HepG2 (cell line): ENCODE results near the gene ROBO2. TPM values are rescaled to one million over a fixed set of nuclear protein-coding genes. Genes with fewer than 3 reads are reported as not detected.

Experiments
- ATAC-seq: fragments of 200-7000 bp; cut with Tn5 transposase; 3 replicates; pipeline ENCODE4 v1.9.1; 2020; ENCODE audit warnings: mild to moderate bottlenecking, moderate library complexity
- BruUV-seq: library from RNA; stranded (reverse); fragments of 400-500 nt; replicated peaks from 2 replicates; lab custom pipeline; 2021; lab: Mats Ljungman, UMichigan
- CTCF ChIA-PET: fragments of 300-600 bp; formaldehyde crosslinking; extraction: SDS; loops from one replicate; lab custom pipeline; 2021; ENCODE audit warnings: low total read pairs, inconsistent platforms, low intra/inter-chr PET ratio; lab: Yijun Ruan, JAX
- POLR2A ChIA-PET: fragments of 350-600 bp; sonication (Branson Sonifier 250); formaldehyde crosslinking; loops from one replicate; lab custom pipeline; 2020; ENCODE audit warnings: antibody characterized with exemption, inconsistent platforms; lab: Yijun Ruan, JAX
- DNase-seq: peaks from one replicate; pipeline ENCODE4 v3.0.0-alpha.2; 2015; ENCODE audit warnings: low spot score
- FAIRE-seq: peaks from 3 replicates; lab custom pipeline; 2011; peaks lifted over from hg19 to GRCh38; lab: Jason Lieb, UNC
- H2AFZ ChIP-seq: one replicate; pipeline ENCODE4 v1.6.1; 2011; ENCODE audit warnings: low read length, inconsistent platforms
- H3K27ac ChIP-seq: fragments of 300-600 bp; 3 replicates; pipeline ENCODE4 v1.8.0; 2011; ENCODE audit warnings: mixed run types, mild to moderate bottlenecking, mixed read lengths, low read length, inconsistent platforms; ENCODE audit not compliant: insufficient read depth; ENCODE audit errors: extremely low read length
- H3K27me3 ChIP-seq, 2 experiments: fragments of 200-600 bp in 1 of 2; 2 replicates in 1 of 2; 3 replicates in 1 of 2; pipeline versions ENCODE4 v1.6.0 to v1.8.0; 2011; ENCODE audit warnings: low read length in 2 of 2, mild to moderate bottlenecking in 2 of 2, moderate library complexity in 2 of 2, inconsistent platforms in 1 of 2; ENCODE audit not compliant: insufficient read depth in 2 of 2, control insufficient read depth in 1 of 2
- H3K36me3 ChIP-seq, 2 experiments: fragments of 200-600 bp in 1 of 2; replicated peaks in 1 of 2; 2 replicates in 1 of 2; 3 replicates in 1 of 2; pipeline versions ENCODE4 v1.5.1 to v1.8.0; 2011; ENCODE audit warnings: low read length in 2 of 2, inconsistent platforms in 1 of 2; ENCODE audit not compliant: insufficient read depth in 2 of 2, control insufficient read depth in 1 of 2
- H3K4me1 ChIP-seq: 2 replicates; pipeline ENCODE4 v1.5.1; 2012; ENCODE audit warnings: low read length, inconsistent platforms; ENCODE audit not compliant: insufficient read depth
- H3K4me2 ChIP-seq: 2 replicates; pipeline ENCODE4 v1.6.0; 2011; ENCODE audit warnings: low read depth, low read length, inconsistent platforms
- H3K4me3 ChIP-seq, 3 experiments: fragments of 200-600 bp in 1 of 3; sonication (generic), shearing (Covaris generic) in 1 of 3; replicated peaks in 1 of 3; 2 replicates each; pipeline ENCODE4 v1.5.1; 2011 to 2016; ENCODE audit warnings: low read length in 3 of 3, inconsistent platforms in 2 of 3, low read depth in 2 of 3, mild to moderate bottlenecking in 2 of 3, control low read depth in 1 of 3, mixed read lengths in 1 of 3; ENCODE audit not compliant: insufficient read depth in 1 of 3
- H3K79me2 ChIP-seq: one replicate; pipeline ENCODE4 v1.6.1; 2011; ENCODE audit warnings: low read length, inconsistent platforms; ENCODE audit not compliant: insufficient read depth
- H3K9ac ChIP-seq: 2 replicates; pipeline ENCODE4 v1.6.0; 2011; ENCODE audit warnings: mild to moderate bottlenecking, low read depth, low read length, inconsistent platforms; ENCODE audit not compliant: insufficient read depth
- H3K9me3 ChIP-seq: 2 replicates; pipeline ENCODE4 v1.5.1; 2012; ENCODE audit warnings: mild to moderate bottlenecking, low read length
- H4K20me1 ChIP-seq: 2 replicates; pipeline ENCODE4 v1.6.0; 2011; ENCODE audit warnings: inconsistent platforms, mild to moderate bottlenecking, low read length, moderate library complexity; ENCODE audit not compliant: insufficient read depth
- NCOR1 ChIP-seq: fragments of 200-600 bp; sonication (generic); IDR thresholded peaks from 2 replicates; pipeline ENCODE4 v1.7.0; 2017; ENCODE audit warnings: antibody characterized with exemption, low read length, borderline replicate concordance
- PAX8 ChIP-seq: sonication (generic); formaldehyde crosslinking; IDR thresholded peaks from 2 replicates; pipeline ENCODE4 v1.8.0; 2022; ENCODE audit warnings: mild to moderate bottlenecking, missing genetic modification reagents, borderline replicate concordance
- SRSF4 ChIP-seq: fragments of 200-400 bp; formaldehyde crosslinking; IDR thresholded peaks from one replicate; pipeline ENCODE4 v1.6.1; 2018; ENCODE audit warnings: mild to moderate bottlenecking, low read depth, low read length, moderate library complexity; ENCODE audit not compliant: poor library complexity, severe bottlenecking
- TAF1 ChIP-seq: sonication (generic); formaldehyde crosslinking; IDR thresholded peaks from 2 replicates; pipeline ENCODE4 v1.4.0; 2020; ENCODE audit warnings: missing genetic modification reagents
- ZNF619 ChIP-seq: sonication (generic); formaldehyde crosslinking; IDR thresholded peaks from 2 replicates; pipeline ENCODE4 v1.4.0; 2020; ENCODE audit warnings: mild to moderate bottlenecking, missing genetic modification reagents
- ZNF674 ChIP-seq: sonication (generic); formaldehyde crosslinking; IDR thresholded peaks from 2 replicates; pipeline ENCODE4 v1.5.0; 2020; ENCODE audit warnings: low read depth, mild to moderate bottlenecking, missing genetic modification reagents
- WGBS: methylation state at CpG from one replicate; pipeline ENCODE4 v1.1.6; 2017; ENCODE audit warnings: low lambda C conversion rate; 5-methylcytosine and 5-hydroxymethylcytosine counted together
- in situ Hi-C: cut with HindIII; loops from 2 replicates; pipeline ENCODE4 v1.10.0; 2017; ENCODE audit warnings: low pct_unique_long_range_greater_than_20kb; ENCODE audit not compliant: extremely low pct_ligation_motif_present
- intact Hi-C: fragments of 100-400 bp; cut with micrococcal nuclease; formaldehyde crosslinking; loops from one replicate; pipeline ENCODE4 v1.10.0; 2022; ENCODE audit not compliant: unreplicated experiment
- polyA plus RNA-seq, 8 experiments: library from polyadenylated mRNA; depleted of rRNA in 3 of 8; stranded (reverse) in 7 of 8; unstranded in 1 of 8; fragments of >200 nt; fragmentation: Illumina TruSeq in 4 of 8; extraction: Trizol in 4 of 8; gene quantifications; 2 replicates each; pipeline versions ENCODE4 v1.2.1 to v1.2.3, GENCODE V29; 2011 to 2016; ENCODE audit warnings: low read depth in 4 of 8, missing spikeins in 1 of 8, mixed read lengths in 1 of 8; ENCODE audit not compliant: insufficient read depth in 1 of 8
- total RNA-seq, 5 experiments: library from RNA; depleted of rRNA; stranded (reverse); fragments of >200 nt; fragmentation: Illumina TruSeq; extraction: Trizol; gene quantifications; 2 replicates each; pipeline ENCODE4 v1.2.3, GENCODE V29; 2016; ENCODE audit warnings: low read depth in 1 of 5
- TF ChIP-seq, protein P1 (sequence below): IDR thresholded peaks from 2 replicates; pipeline ENCODE4 v1.6.1; 2016; ENCODE audit warnings: low read depth, missing genetic modification reagents, missing compliant biosample characterization

The ROBO2 gene
- total and polyA plus RNA-seq, 2 of the 13 experiments (the other 11 are each of a cell fraction or from before 2014, with no cell fraction given), result not detected

DNA sequence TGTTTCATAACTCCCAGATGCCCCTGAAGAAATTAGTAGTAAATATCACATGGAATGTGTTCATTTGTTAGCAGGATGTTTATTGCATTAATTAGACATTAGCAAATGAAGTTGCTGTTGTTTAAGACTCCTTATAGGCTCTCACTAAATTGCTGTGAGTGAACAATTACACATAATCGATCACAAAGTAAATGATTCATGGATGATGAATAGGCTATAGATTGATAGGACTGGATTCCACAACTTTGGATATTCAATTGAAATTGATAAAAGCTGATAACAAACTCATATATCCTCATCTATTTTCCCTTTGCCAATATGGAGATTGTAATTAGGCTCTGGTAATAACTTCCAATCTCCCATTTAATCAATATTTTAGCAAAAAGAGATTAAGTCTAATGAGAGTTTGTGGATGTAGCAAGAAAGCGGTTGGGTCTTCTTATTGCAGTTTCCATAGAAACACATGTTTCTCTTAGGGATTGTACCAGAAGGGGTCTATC, 555.5 kb downstream of the ROBO2 start:
- in situ Hi-C loops (no loop called here), intact Hi-C loops (no loop called here)
- DNase-seq (no peak), ATAC-seq (no peak), FAIRE-seq (no peak)
- H4K20me1 ChIP-seq, result no peaks in the 10 kb centered on the region
- H3K4me1 ChIP-seq, result no peaks in the 10 kb centered on the region
- no peak overlapping the region for H2AFZ ChIP-seq
- no peaks in the 10 kb centered on the region for H3K9me3 ChIP-seq
- TF ChIP-seq NCOR1 (no peak), ZNF619 (CRISPR knock-in tag) (no peak), SRSF4 (no peak), ZNF674 (no peak), PAX8 (CRISPR knock-in tag) (no peak), TAF1 (CRISPR knock-in tag) (no peak)
- TF ChIP-seq, protein P1, sequence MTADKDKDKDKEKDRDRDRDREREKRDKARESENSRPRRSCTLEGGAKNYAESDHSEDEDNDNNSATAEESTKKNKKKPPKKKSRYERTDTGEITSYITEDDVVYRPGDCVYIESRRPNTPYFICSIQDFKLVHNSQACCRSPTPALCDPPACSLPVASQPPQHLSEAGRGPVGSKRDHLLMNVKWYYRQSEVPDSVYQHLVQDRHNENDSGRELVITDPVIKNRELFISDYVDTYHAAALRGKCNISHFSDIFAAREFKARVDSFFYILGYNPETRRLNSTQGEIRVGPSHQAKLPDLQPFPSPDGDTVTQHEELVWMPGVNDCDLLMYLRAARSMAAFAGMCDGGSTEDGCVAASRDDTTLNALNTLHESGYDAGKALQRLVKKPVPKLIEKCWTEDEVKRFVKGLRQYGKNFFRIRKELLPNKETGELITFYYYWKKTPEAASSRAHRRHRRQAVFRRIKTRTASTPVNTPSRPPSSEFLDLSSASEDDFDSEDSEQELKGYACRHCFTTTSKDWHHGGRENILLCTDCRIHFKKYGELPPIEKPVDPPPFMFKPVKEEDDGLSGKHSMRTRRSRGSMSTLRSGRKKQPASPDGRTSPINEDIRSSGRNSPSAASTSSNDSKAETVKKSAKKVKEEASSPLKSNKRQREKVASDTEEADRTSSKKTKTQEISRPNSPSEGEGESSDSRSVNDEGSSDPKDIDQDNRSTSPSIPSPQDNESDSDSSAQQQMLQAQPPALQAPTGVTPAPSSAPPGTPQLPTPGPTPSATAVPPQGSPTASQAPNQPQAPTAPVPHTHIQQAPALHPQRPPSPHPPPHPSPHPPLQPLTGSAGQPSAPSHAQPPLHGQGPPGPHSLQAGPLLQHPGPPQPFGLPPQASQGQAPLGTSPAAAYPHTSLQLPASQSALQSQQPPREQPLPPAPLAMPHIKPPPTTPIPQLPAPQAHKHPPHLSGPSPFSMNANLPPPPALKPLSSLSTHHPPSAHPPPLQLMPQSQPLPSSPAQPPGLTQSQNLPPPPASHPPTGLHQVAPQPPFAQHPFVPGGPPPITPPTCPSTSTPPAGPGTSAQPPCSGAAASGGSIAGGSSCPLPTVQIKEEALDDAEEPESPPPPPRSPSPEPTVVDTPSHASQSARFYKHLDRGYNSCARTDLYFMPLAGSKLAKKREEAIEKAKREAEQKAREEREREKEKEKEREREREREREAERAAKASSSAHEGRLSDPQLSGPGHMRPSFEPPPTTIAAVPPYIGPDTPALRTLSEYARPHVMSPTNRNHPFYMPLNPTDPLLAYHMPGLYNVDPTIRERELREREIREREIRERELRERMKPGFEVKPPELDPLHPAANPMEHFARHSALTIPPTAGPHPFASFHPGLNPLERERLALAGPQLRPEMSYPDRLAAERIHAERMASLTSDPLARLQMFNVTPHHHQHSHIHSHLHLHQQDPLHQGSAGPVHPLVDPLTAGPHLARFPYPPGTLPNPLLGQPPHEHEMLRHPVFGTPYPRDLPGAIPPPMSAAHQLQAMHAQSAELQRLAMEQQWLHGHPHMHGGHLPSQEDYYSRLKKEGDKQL (CRISPR knock-in tag), result no peak
- H3K36me3 ChIP-seq, result no peaks in the 10 kb centered on the region
- CTCF ChIA-PET, result no interaction called here
- H3K79me2 ChIP-seq, result no peaks in the 10 kb centered on the region
- H3K27ac ChIP-seq, result no peak overlapping the region
- H3K27me3 ChIP-seq, result no peaks in the 10 kb centered on the region
- no peak overlapping the region for H3K9ac ChIP-seq
- WGBS, result 25% methylated on average over 2 of the region's 2 CpGs
- POLR2A ChIA-PET, result no interaction called here
- BruUV-seq, result no TSS peak
- H3K4me2 ChIP-seq, result no peak overlapping the region
- no peak overlapping the region for H3K4me3 ChIP-seq
